ENCODE measurements around the gene ZNF500. TPM values are rescaled to one million over a fixed set of nuclear protein-coding genes. Genes with fewer than 3 reads are reported as not detected.

The ZNF500 gene
- total RNA-seq, 1 experiment from 2014 or later = 20.1 TPM

GRCh38 chr16:4768549-4769305 lies 1.8 kb upstream of the ZNF500 start (continued):
- no peak for TF ChIP-seq ATF3 (IDR thresholded peaks at IDR 0.05)
- TF ChIP-seq TCF7L2 (IDR thresholded peaks at IDR 0.05; ENCODE audit: borderline replicate concordance, extremely low read depth, insufficient read depth, insufficient read length) = no peak
- peak; percentile 90 for TF ChIP-seq POLR2A (IDR thresholded peaks at IDR 0.05; ENCODE audit: borderline replicate concordance, extremely low read depth, insufficient read depth, insufficient read length)
- no peak for TF ChIP-seq EGR1 (IDR thresholded peaks at IDR 0.05; ENCODE audit: low read depth)
- no peak for TF ChIP-seq EZH2phosphoT487 (IDR thresholded peaks at IDR 0.05; ENCODE audit: borderline replicate concordance)
- TF ChIP-seq FOSL1 (IDR thresholded peaks at IDR 0.05; ENCODE audit: low read depth) = no peak
- peak; percentile 59; the same call in 1 of the 2 replicates for TF ChIP-seq MAX (IDR thresholded peaks at IDR 0.05)
- TF ChIP-seq CTCF (IDR thresholded peaks at IDR 0.05 in 2 of 3, conservative IDR thresholded peaks at IDR 0.05 in 1 of 3; ENCODE audit: borderline replicate concordance in 1 of 3, insufficient read depth in 1 of 3, low read depth in 2 of 3, low read length in 2 of 3) = no peak
- no peak for TF ChIP-seq CEBPB (IDR thresholded peaks at IDR 0.05; ENCODE audit: low read depth)
- no peak for TF ChIP-seq RAD21 (IDR thresholded peaks at IDR 0.05; ENCODE audit: low read depth)
- TF ChIP-seq ZBTB33 (IDR thresholded peaks at IDR 0.05; ENCODE audit: extremely low read depth, insufficient replicate concordance, low read length) = peak; percentile 95
